GM12878 (cell line): ENCODE data around the gene VMP1. TPM values are rescaled to one million over a fixed set of nuclear protein-coding genes. Genes with fewer than 3 reads are reported as not detected.
A peak's percentile ranks its signal among the peaks of the same experiment; 100 is the strongest.

Experiments used
- BHLHE40 ChIP-seq, 2 experiments: fragments of 450-650 bp in 1 of 2; IDR thresholded peaks; 2 replicates each; pipeline ENCODE4 v1.6.1; 2011 to 2017; ENCODE audit warnings: low read depth in 2 of 2, borderline replicate concordance in 1 of 2, improper control_type of control experiment in 1 of 2, low read length in 1 of 2, mild to moderate bottlenecking in 1 of 2
- CEBPB ChIP-seq, 2 experiments: fragments of 150-350 bp in 1 of 2; IDR thresholded peaks; 2 replicates each; pipeline ENCODE4 v1.6.1; 2012 to 2014; ENCODE audit warnings: low read depth in 2 of 2, low read length in 2 of 2, borderline replicate concordance in 1 of 2, inconsistent platforms in 1 of 2
- EED ChIP-seq: sonication (generic); IDR thresholded peaks from 2 replicates; pipeline ENCODE4 v1.6.1; 2016; ENCODE audit warnings: antibody characterized with exemption, low read depth
- ESRRA ChIP-seq: IDR thresholded peaks from 2 replicates; pipeline ENCODE4 v1.6.1; 2012; ENCODE audit warnings: mild to moderate bottlenecking, low read length, improper control_type of control experiment
- HDGF ChIP-seq: fragments of 450-650 bp; IDR thresholded peaks from 2 replicates; pipeline ENCODE4 v1.6.1; 2016; ENCODE audit warnings: antibody characterized with exemption
- IKZF1 ChIP-seq: fragments of 450-650 bp; conservative IDR thresholded peaks from 2 replicates; pipeline ENCODE4 v1.6.1; 2017; ENCODE audit warnings: antibody characterized with exemption, mild to moderate bottlenecking
- IKZF2 ChIP-seq, 2 experiments: fragments of 450-650 bp; IDR thresholded peaks; 2 replicates each; pipeline ENCODE4 v1.6.1; 2017; ENCODE audit warnings: mild to moderate bottlenecking in 2 of 2, moderate library complexity in 2 of 2
- IRF4 ChIP-seq: IDR thresholded peaks from 2 replicates; pipeline ENCODE4 v1.6.1; 2011; ENCODE audit warnings: low read depth, low read length
- JUND ChIP-seq: IDR thresholded peaks from 2 replicates; pipeline ENCODE4 v1.6.1; 2012; ENCODE audit warnings: low read depth, mild to moderate bottlenecking, low read length, improper control_type of control experiment, moderate library complexity
- KAT2A ChIP-seq: conservative IDR thresholded peaks from 2 replicates; pipeline ENCODE4 v1.6.1; 2011; ENCODE audit warnings: low read depth, low read length; ENCODE audit not compliant: control insufficient read depth
- NBN ChIP-seq: fragments of 450-650 bp; IDR thresholded peaks from 2 replicates; pipeline ENCODE4 v1.6.1; 2016
- NFYB ChIP-seq: IDR thresholded peaks from 2 replicates; pipeline ENCODE4 v1.6.1; 2011; ENCODE audit warnings: low read depth, mild to moderate bottlenecking, low read length, improper control_type of control experiment, moderate library complexity; ENCODE audit not compliant: insufficient read depth
- NR2F1 ChIP-seq: fragments of 450-650 bp; conservative IDR thresholded peaks from 2 replicates; pipeline ENCODE4 v1.6.1; 2017; ENCODE audit warnings: mild to moderate bottlenecking
- NRF1 ChIP-seq: conservative IDR thresholded peaks from 2 replicates; pipeline ENCODE4 v1.6.1; 2011; ENCODE audit warnings: mild to moderate bottlenecking, low read depth, low read length, improper control_type of control experiment
- PAX5 ChIP-seq: IDR thresholded peaks from 2 replicates; pipeline ENCODE4 v1.6.1; 2011; ENCODE audit warnings: low read depth, low read length, borderline replicate concordance
- RCOR1 ChIP-seq: conservative IDR thresholded peaks from 2 replicates; pipeline ENCODE4 v1.6.1; 2012; ENCODE audit warnings: low read depth, low read length, improper control_type of control experiment
- RUNX3 ChIP-seq: IDR thresholded peaks from 2 replicates; pipeline ENCODE4 v1.6.1; 2012; ENCODE audit warnings: low read length, inconsistent platforms
- STAT3 ChIP-seq: IDR thresholded peaks from 2 replicates; pipeline ENCODE4 v1.6.1; 2011; ENCODE audit warnings: low read depth, low read length, improper control_type of control experiment
- TCF3 ChIP-seq: IDR thresholded peaks from 2 replicates; pipeline ENCODE4 v1.6.1; 2012; ENCODE audit warnings: low read depth, mild to moderate bottlenecking, low read length, borderline replicate concordance; ENCODE audit not compliant: insufficient read depth
- ZNF207 ChIP-seq: fragments of 450-650 bp; IDR thresholded peaks from 2 replicates; pipeline ENCODE4 v1.6.1; 2014; ENCODE audit warnings: antibody characterized with exemption, mild to moderate bottlenecking, borderline replicate concordance
- ZNF217 ChIP-seq: fragments of 450-650 bp; IDR thresholded peaks from 2 replicates; pipeline ENCODE4 v1.6.1; 2017; ENCODE audit warnings: antibody characterized with exemption, mild to moderate bottlenecking
- ZNF384 ChIP-seq: IDR thresholded peaks from 2 replicates; pipeline ENCODE4 v1.6.1; 2012; ENCODE audit warnings: low read depth, mild to moderate bottlenecking, low read length, improper control_type of control experiment, borderline replicate concordance
- ZSCAN29 ChIP-seq: fragments of 450-650 bp; IDR thresholded peaks from 2 replicates; pipeline ENCODE4 v1.6.1; 2017; ENCODE audit warnings: mild to moderate bottlenecking, moderate library complexity
- polyA plus RNA-seq, 11 experiments: library from polyadenylated mRNA; depleted of rRNA in 4 of 11; unstranded in 6 of 11; stranded (reverse) in 5 of 11; fragments of >200 nt; fragmentation: Nextera tagmentation in 4 of 11; fragmentation: Illumina TruSeq in 1 of 11; extraction: Ambion mirVana in 4 of 11; extraction: Trizol in 1 of 11; gene quantifications; 1 replicate in 1 of 11; 2 replicates in 10 of 11; pipeline versions ENCODE4 v1.2.1 to v1.2.3, GENCODE V29; 2011 to 2016; ENCODE audit warnings: inconsistent platforms in 2 of 11, missing spikeins in 2 of 11, low read depth in 1 of 11
- total RNA-seq, 4 experiments: library from RNA; depleted of rRNA in 3 of 4; stranded (reverse); fragments of >200 nt in 3 of 4; fragmentation: Illumina TruSeq in 1 of 4; extraction: Trizol in 1 of 4; gene quantifications; 2 replicates each; pipeline versions ENCODE4 v1.2.1 to v1.2.3, GENCODE V29; 2013 to 2021
- TF ChIP-seq, protein P1 (sequence below): fragments of 450-650 bp; IDR thresholded peaks from 2 replicates; pipeline ENCODE4 v1.6.1; 2017; ENCODE audit warnings: antibody characterized with exemption, mild to moderate bottlenecking, moderate library complexity
- TF ChIP-seq, protein P2 (sequence below): fragments of 450-650 bp; IDR thresholded peaks from 2 replicates; pipeline ENCODE4 v1.6.1; 2016; ENCODE audit warnings: mild to moderate bottlenecking
- TF ChIP-seq, protein P3 (sequence below): fragments of 450-650 bp; conservative IDR thresholded peaks from 2 replicates; pipeline ENCODE4 v1.6.1; 2017; ENCODE audit warnings: mild to moderate bottlenecking, moderate library complexity

VMP1 gene
- total and polyA plus RNA-seq, 10 of the 15 experiments (the other 5 are each of a cell fraction or from before 2014, with no cell fraction given): 88.4 to 199 (median 132) TPM

DNA sequence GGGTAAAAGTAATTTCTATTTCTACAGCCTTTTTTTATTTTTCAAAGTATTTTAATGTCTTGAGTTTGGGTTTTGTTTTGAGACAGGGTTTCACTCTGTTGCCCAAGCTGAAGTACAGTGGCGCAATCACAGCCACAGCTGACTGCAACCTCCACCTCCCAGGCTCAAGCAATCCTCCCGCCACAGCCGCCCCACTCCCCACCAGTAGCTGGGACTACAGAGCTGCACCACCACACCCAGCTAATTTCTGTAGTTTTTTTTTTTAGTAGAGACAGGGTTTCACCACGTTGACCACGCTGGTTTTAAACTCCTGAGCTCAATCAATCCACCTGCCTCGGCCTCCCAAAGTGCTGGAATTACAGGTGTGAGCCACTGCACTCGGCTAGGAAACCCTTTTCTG is 141.3 kb downstream of the VMP1 start (continued):
- TF ChIP-seq NRF1 (no peak), IKZF1 (peak; percentile 59; the same call in 1 of the 2 replicates), ZSCAN29 (no peak), JUND (no peak), HDGF (0 out of 2 replicates have a peak, but pooled peaks have one; percentile 43), BHLHE40 (IDR thresholded peaks at IDR 0.05; ENCODE audit: borderline replicate concordance in 1 of 2, low read depth in 2 of 2, low read length in 1 of 2) (peak; percentile 22 to 36; a peak in 1 of 4 replicates), KAT2A (no peak), EED (peak; percentile 79), NR2F1 (peak; percentile 43; the same call in 1 of the 2 replicates), STAT3 (0 out of 2 replicates have a peak, but pooled peaks have one; percentile 43), IRF4 (peak; percentile 67), TCF3 (0 out of 2 replicates have a peak, but pooled peaks have one; percentile 65), ESRRA (no peak), ZNF217 (peak; percentile 78; the same call in 1 of the 2 replicates), ZNF207 (no peak), RUNX3 (peak; percentile 87), CEBPB (IDR thresholded peaks at IDR 0.05; ENCODE audit: borderline replicate concordance in 1 of 2, low read depth in 2 of 2, low read length in 2 of 2) (peak in 1 of 2 experiments; percentile 84; a peak in 3 of 4 replicates), IKZF2 (IDR thresholded peaks at IDR 0.05) (peak; percentile 61 to 75; a peak in 3 of 4 replicates), PAX5 (peak; percentile 68; the same call in 1 of the 2 replicates), NFYB (0 out of 2 replicates have a peak, but pooled peaks have one; percentile 5), ZNF384 (peak; percentile 47; the same call in 1 of the 2 replicates), NBN (peak; percentile 56), RCOR1 (0 out of 2 replicates have a peak, but pooled peaks have one; percentile 58)
- TF ChIP-seq, protein P1, sequence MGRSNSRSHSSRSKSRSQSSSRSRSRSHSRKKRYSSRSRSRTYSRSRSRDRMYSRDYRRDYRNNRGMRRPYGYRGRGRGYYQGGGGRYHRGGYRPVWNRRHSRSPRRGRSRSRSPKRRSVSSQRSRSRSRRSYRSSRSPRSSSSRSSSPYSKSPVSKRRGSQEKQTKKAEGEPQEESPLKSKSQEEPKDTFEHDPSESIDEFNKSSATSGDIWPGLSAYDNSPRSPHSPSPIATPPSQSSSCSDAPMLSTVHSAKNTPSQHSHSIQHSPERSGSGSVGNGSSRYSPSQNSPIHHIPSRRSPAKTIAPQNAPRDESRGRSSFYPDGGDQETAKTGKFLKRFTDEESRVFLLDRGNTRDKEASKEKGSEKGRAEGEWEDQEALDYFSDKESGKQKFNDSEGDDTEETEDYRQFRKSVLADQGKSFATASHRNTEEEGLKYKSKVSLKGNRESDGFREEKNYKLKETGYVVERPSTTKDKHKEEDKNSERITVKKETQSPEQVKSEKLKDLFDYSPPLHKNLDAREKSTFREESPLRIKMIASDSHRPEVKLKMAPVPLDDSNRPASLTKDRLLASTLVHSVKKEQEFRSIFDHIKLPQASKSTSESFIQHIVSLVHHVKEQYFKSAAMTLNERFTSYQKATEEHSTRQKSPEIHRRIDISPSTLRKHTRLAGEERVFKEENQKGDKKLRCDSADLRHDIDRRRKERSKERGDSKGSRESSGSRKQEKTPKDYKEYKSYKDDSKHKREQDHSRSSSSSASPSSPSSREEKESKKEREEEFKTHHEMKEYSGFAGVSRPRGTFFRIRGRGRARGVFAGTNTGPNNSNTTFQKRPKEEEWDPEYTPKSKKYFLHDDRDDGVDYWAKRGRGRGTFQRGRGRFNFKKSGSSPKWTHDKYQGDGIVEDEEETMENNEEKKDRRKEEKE: no peak
- TF ChIP-seq, protein P2, sequence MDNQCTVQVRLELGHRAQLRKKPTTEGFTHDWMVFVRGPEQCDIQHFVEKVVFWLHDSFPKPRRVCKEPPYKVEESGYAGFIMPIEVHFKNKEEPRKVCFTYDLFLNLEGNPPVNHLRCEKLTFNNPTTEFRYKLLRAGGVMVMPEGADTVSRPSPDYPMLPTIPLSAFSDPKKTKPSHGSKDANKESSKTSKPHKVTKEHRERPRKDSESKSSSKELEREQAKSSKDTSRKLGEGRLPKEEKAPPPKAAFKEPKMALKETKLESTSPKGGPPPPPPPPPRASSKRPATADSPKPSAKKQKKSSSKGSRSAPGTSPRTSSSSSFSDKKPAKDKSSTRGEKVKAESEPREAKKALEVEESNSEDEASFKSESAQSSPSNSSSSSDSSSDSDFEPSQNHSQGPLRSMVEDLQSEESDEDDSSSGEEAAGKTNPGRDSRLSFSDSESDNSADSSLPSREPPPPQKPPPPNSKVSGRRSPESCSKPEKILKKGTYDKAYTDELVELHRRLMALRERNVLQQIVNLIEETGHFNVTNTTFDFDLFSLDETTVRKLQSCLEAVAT: peak; percentile 67
- TF ChIP-seq, protein P3, sequence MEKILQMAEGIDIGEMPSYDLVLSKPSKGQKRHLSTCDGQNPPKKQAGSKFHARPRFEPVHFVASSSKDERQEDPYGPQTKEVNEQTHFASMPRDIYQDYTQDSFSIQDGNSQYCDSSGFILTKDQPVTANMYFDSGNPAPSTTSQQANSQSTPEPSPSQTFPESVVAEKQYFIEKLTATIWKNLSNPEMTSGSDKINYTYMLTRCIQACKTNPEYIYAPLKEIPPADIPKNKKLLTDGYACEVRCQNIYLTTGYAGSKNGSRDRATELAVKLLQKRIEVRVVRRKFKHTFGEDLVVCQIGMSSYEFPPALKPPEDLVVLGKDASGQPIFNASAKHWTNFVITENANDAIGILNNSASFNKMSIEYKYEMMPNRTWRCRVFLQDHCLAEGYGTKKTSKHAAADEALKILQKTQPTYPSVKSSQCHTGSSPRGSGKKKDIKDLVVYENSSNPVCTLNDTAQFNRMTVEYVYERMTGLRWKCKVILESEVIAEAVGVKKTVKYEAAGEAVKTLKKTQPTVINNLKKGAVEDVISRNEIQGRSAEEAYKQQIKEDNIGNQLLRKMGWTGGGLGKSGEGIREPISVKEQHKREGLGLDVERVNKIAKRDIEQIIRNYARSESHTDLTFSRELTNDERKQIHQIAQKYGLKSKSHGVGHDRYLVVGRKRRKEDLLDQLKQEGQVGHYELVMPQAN: peak; percentile 22; the same call in 1 of the 2 replicates
